GM15510 (cell line): Measurements from ENCODE around the gene PDZRN4.

Experiments
- POLR2A ChIP-seq: IDR thresholded peaks from 3 replicates; pipeline ENCODE4 v1.6.1; 2011; ENCODE audit warnings: borderline replicate concordance; ENCODE audit not compliant: insufficient read length; ENCODE audit errors: extremely low read depth

PDZRN4 gene

GRCh38 chr12:41563051-41563450 is 374.9 kb downstream of the PDZRN4 start:
- TF ChIP-seq POLR2A: no peak

- no peak for TF ChIP-seq POLR2A
These were observed 376.7 kb downstream of the PDZRN4 start for GRCh38 chr12:41564816-41565215.

DNA sequence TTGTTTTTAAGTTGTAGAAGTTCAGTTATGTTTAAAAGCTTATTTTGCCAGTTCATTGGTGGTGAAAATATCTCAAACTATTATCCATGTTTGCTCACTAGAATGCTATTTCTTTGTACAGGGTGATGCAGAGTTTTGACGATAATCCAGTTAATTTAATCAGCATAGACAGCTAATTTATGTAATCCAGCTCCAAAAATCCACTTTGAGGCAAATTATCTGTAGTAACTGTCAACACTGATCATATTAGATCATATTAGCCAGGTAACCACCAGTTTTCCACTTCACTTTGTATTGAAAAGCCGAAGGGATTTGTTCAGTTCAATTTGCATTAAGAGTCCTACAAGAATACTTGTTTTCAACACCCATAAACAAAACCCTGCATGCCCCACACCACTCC is 378.6 kb downstream of the PDZRN4 start:
- TF ChIP-seq POLR2A: no peak

- no peak for TF ChIP-seq POLR2A
These were observed 385.3 kb downstream of the PDZRN4 start for GRCh38 chr12:41573445-41573844.

- no peak for TF ChIP-seq POLR2A
These were observed 388.8 kb downstream of the PDZRN4 start for GRCh38 chr12:41576925-41577324.

DNA sequence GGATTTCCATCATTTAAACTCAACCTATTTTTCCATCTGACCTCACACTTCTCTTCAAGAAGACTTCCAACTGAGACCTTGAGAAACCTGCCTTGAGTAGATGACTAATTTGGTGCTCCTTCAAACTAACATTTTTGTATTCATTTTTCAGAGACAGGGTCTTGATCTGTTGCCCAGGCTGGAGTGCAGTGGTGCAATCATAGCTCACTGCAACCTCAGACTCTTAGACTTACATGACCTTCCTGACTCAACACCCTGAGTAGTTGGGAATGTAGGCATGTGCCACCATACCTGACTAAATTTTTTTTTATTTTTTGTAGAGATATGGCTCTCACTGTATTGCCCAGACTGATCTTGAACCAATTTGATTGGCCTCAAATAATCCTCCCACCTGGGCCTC is 389.9 kb downstream of the PDZRN4 start:
- no peak for TF ChIP-seq POLR2A

GRCh38 chr12:41585784-41586183 is 397.7 kb downstream of the PDZRN4 start:
- no peak for TF ChIP-seq POLR2A

GRCh38 chr12:41587574-41587973 is 399.5 kb downstream of the PDZRN4 start:
- no peak for TF ChIP-seq POLR2A

- TF ChIP-seq POLR2A: no peak
These were observed 401.8 kb downstream of the PDZRN4 start for GRCh38 chr12:41589878-41590277.

GRCh38 chr12:41596190-41596589 is 408.1 kb downstream of the PDZRN4 start:
- no peak for TF ChIP-seq POLR2A

- TF ChIP-seq POLR2A: no peak
These were observed 416.7 kb downstream of the PDZRN4 start for GRCh38 chr12:41604830-41605229.

DNA sequence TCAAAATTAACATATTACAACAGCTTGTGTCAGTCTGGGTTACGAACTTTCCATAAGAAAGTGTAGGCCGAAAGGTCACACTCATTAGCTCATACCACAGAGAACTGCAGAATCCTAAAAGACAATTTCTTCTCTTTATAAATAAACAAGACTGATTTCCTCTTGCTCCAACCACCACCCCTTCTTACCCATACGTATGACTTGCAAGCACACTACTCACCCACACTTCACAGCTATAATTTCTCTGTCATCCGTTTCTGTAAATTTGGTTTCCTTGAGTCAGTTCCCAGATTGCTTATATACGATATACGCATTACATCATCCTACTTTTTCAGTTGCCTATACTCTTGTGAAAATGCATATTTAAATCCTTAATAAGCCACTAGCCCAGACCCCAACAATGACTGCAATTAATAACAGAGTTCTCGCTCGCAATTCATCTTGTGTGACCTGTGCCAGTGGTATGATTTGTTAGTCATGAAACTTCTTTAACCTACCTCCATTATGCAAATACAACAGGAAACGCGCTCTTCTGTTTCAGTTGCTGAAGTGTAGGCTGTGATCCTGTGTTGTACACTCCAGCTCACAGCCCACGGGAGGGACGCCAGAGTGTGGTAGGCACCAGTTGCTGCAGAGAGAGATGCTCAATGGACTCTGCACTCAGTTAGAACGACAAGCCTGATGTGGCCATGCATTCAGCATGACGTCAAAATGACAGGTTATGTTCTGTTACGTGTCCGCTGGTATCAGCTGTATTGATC is 417.6 kb downstream of the PDZRN4 start:
- TF ChIP-seq POLR2A: no peak

- TF ChIP-seq POLR2A: no peak
These were observed 418.6 kb downstream of the PDZRN4 start for GRCh38 chr12:41606468-41607445.

- TF ChIP-seq POLR2A: no peak
These were observed 424.9 kb downstream of the PDZRN4 start for GRCh38 chr12:41612892-41613557.

- no peak for TF ChIP-seq POLR2A
These were observed 431.6 kb downstream of the PDZRN4 start for GRCh38 chr12:41619705-41620104.

DNA sequence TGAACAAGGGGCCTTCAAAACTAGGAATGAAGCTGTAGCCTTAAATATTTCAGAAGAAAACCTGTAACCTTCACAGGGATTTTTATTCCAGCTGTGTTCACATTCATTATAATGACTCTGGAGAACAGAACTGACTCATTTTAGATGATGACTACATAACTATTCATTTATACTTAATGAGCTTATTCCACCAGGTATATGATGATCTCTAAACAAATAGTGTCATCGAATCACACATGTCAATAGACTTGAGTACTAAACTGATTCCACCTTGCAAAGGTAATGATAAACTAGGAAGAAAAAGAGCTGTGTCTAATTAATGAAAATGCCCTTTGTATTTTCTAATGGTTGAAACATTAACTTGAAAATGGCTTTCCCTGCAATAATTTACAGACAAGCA is 433.2 kb downstream of the PDZRN4 start:
- TF ChIP-seq POLR2A: no peak
